Epidermal melanocyte (primary cell): ENCODE data around the gene JADE1.

ENCODE experiments used
- DNase-seq: peaks from one replicate; pipeline ENCODE4 v3.0.0; 2011; ENCODE audit warnings: low spot score; ENCODE audit not compliant: insufficient read length

Gene JADE1

GRCh38 chr4:128810331-128810870 lies 901 bp downstream of the JADE1 start:
- no peak for DNase-seq

- DNase-seq: peak; percentile 25
Observed at GRCh38 chr4:128810871-128811570, 1.5 kb downstream of the JADE1 start.

GRCh38 chr4:128811571-128812441 lies 2.3 kb downstream of the JADE1 start:
- DNase-seq: peak; percentile 48

GRCh38 chr4:128812442-128813235 lies 3.1 kb downstream of the JADE1 start:
- DNase-seq: no peak

GRCh38 chr4:128813965-128814364 lies 4.5 kb downstream of the JADE1 start:
- DNase-seq: no peak

GRCh38 chr4:128818442-128818841 lies 8.9 kb downstream of the JADE1 start:
- no peak for DNase-seq

GRCh38 chr4:128819082-128819742 lies 9.7 kb downstream of the JADE1 start:
- DNase-seq: no peak

- DNase-seq: no peak
Observed at GRCh38 chr4:128820671-128821070, 11.2 kb downstream of the JADE1 start.

GRCh38 chr4:128821151-128821550 lies 11.7 kb downstream of the JADE1 start:
- DNase-seq: no peak

- peak; percentile 26 for DNase-seq
Observed at GRCh38 chr4:128823025-128823661, 13.6 kb downstream of the JADE1 start.

GRCh38 chr4:128825226-128825625 lies 15.7 kb downstream of the JADE1 start:
- no peak for DNase-seq

- no peak for DNase-seq
Observed at GRCh38 chr4:128827296-128827695, 17.8 kb downstream of the JADE1 start.

GRCh38 chr4:128830906-128831503 lies 21.5 kb downstream of the JADE1 start:
- DNase-seq: no peak

GRCh38 chr4:128831531-128832242 lies 22.2 kb downstream of the JADE1 start:
- DNase-seq: no peak

- DNase-seq: no peak
Observed at GRCh38 chr4:128832243-128832625, 22.7 kb downstream of the JADE1 start.

GRCh38 chr4:128835498-128836222 lies 26.2 kb downstream of the JADE1 start:
- no peak for DNase-seq

- DNase-seq: no peak
Observed at GRCh38 chr4:128837198-128837597, 27.7 kb downstream of the JADE1 start.

GRCh38 chr4:128837679-128838078 lies 28.2 kb downstream of the JADE1 start:
- DNase-seq: no peak
